Stimulated activated CD8-positive, alpha-beta memory T cell treated with anti-CD3 and anti-CD28 coated beads, Interleukin-7, amount 100 ng/mL, for 24 hours (primary cell): Measurements from ENCODE around the gene TM9SF4.

Source experiments
- DNase-seq: peaks from one replicate; pipeline ENCODE4 v3.0.0-alpha.2; 2020; ENCODE audit warnings: low read depth

TM9SF4 gene

GRCh38 chr20:32208499-32209154, 99.1 kb downstream of the TM9SF4 start:
- DNase-seq = no peak

DNA sequence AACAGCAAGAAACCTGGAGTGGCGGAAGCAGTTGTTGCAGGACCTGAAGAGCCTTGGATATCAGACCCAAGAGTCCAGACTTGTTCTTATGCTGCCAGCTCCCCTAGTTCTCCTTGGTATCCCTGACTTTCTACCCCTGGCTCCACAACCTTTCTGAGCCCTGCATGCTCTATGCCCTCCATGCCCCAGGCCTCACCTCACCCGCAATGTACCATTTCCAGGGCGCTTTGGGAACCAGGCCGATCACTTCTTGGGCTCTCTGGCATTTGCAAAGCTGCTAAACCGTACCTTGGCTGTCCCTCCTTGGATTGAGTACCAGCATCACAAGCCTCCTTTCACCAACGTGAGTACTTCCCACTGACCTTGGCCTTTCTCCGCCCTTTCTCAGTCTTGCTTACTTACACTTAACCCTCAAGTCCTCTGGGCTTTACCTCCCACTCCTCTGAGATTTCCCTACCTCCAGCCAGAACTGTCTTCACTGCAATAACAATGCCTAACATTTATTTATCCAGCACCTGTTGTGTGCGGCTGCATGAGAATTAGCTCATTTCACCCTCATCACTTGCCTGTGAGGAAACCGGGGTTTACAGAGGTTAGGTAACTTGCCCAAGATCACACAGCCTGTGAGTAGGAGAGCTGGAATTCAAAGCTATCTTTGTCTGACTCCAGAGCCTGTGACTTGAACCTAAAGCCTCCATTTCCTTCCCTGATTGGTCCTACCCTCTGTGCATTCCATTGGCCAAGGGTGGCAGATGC, 100.5 kb downstream of the TM9SF4 start:
- DNase-seq = no peak

DNA sequence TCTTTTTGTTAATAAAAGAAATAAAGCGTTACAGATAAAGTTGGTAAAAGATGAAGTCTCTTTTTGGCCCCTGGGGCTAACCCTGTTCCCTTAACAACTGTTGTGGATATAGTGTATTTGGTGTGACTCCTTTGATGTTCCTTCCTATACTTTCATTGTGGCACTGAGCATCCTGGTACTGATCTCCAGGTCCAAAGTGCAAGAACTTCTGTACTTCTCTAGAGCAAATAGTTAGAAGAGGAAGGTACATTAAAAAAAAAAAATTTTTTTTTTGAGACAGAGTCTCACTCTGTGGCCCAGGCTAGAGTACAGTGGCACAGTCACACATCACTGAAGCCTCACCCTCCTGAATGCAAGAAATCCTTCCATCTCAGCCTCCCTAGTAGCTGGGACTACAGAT, 104.4 kb downstream of the TM9SF4 start:
- DNase-seq = no peak

- no peak for DNase-seq
Observed at GRCh38 chr20:32215147-32215546, 105.6 kb downstream of the TM9SF4 start.

DNA sequence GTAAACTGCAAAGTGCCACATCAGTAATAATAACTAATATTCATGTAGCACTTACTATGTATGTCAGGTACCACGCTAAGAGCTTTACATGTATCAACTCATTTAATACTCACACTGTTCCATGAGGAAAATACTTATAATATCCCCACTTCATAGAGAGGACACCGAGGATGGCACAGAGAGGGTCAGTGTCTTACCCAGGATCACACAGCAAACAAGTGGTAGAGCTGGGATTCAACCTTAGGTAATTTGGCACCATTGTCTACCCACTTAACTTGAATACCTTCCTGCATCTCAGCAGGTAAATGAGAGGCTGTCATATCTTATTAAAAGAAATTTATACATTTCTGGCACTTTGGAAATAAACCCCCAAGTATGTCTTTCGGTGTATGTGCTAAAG, 106.2 kb downstream of the TM9SF4 start:
- DNase-seq = no peak

DNA sequence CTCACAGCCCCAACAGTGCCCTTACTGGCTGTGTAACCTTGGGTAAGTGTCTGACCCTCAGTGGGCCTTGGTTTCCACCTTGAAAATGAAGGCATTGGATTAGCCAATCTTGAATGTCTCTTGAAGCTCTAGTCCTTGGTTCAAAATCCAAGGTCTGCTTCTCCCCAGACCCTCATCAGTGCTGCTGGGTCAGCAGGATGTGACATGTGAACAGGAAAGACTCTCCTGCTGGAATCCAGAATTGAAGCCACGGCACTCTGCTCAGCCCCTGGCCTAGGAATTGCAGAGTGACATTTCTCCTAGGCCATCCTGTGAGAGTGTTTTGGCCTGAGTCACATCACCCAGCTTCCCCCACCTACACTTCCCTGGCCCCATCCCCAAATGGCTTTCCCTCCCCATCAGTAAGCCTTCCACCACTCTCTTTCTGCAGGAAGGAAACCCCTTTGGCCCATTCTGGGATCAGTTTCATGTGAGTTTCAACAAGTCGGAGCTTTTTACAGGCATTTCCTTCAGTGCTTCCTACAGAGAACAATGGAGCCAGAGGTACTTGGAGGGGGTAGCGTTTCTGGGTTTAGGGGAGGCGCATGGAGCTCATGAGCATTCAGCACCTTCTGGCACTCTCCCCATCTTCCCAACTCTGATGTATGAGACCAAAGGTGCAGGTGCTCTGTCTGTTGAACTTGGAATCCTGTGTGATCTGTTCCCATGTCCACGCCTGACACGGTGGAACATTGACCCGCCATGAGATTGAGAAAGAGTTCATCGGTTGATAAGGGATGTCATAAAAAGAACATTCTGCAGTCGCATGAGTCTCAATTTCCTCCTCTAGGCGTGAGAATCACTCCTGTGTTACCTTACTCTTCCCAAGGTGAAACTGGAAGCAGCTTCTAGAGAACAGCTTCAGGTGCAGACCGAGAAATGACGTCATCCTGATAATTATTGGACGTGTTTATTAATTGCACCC, 106.9 kb downstream of the TM9SF4 start:
- no peak for DNase-seq
